ENCODE data around the gene TMPRSS2.

- TF ChIP-seq GATA2 (IDR thresholded peaks at IDR 0.05; ENCODE audit: low read depth, low read length) (no peak), GATA3 (IDR thresholded peaks at IDR 0.05; ENCODE audit: low read depth, low read length) (no peak)
Measured at GRCh38 chr21:41552254-41552653, 44.3 kb upstream of the TMPRSS2 start.

Data from SH-SY5Y (cell line).